GM23338 (cell line): Measurements from ENCODE around the gene HK1. TPM values are rescaled to one million over a fixed set of nuclear protein-coding genes. Genes with fewer than 3 reads are reported as not detected.
A peak's percentile ranks its signal among the peaks of the same experiment; 100 is the strongest.

ENCODE experiments used
- ATAC-seq: fragments of 200-7000 bp; cut with Tn5 transposase; 3 replicates; pipeline ENCODE4 v1.9.1; 2020
- DNase-seq: peaks from one replicate; pipeline ENCODE4 v3.0.0-alpha.2; 2015; ENCODE audit warnings: low spot score
- H2AFZ ChIP-seq: fragments of 200-600 bp; sonication (generic); 2 replicates; pipeline ENCODE4 v1.8.0; 2016; ENCODE audit warnings: antibody characterized with exemption, mild to moderate bottlenecking, moderate library complexity
- H3F3A ChIP-seq: fragments of 200-600 bp; sonication (generic); replicated peaks from 2 replicates; pipeline ENCODE4 v1.8.0; 2017; ENCODE audit warnings: antibody characterized with exemption, mixed run types, low read depth
- H3K27ac ChIP-seq: fragments of 200-600 bp; sonication (generic); 2 replicates; pipeline ENCODE4 v1.6.1; 2016; ENCODE audit warnings: low read depth
- H3K27me3 ChIP-seq: fragments of 200-600 bp; sonication (generic); 2 replicates; pipeline ENCODE4 v1.8.0; 2016; ENCODE audit warnings: mild to moderate bottlenecking, mixed run types, moderate library complexity; ENCODE audit not compliant: insufficient read depth
- H3K36me3 ChIP-seq: fragments of 200-600 bp; sonication (generic); 2 replicates; pipeline ENCODE4 v1.8.0; 2016; ENCODE audit warnings: mild to moderate bottlenecking; ENCODE audit not compliant: insufficient read depth
- H3K4me1 ChIP-seq: fragments of 200-600 bp; sonication (generic); 2 replicates; pipeline ENCODE4 v1.8.0; 2016; ENCODE audit warnings: mild to moderate bottlenecking, moderate library complexity; ENCODE audit not compliant: insufficient read depth
- H3K4me2 ChIP-seq: fragments of 200-600 bp; sonication (generic); 2 replicates; pipeline ENCODE4 v1.7.1; 2017; ENCODE audit warnings: mixed run types
- H3K4me3 ChIP-seq: fragments of 200-600 bp; sonication (generic); 2 replicates; pipeline ENCODE4 v1.6.1; 2016; ENCODE audit warnings: mixed run types
- H3K79me2 ChIP-seq: fragments of 200-600 bp; sonication (generic); replicated peaks from 2 replicates; pipeline ENCODE4 v1.8.0; 2017; ENCODE audit warnings: mild to moderate bottlenecking; ENCODE audit not compliant: insufficient read depth
- H3K9me2 ChIP-seq: fragments of 200-600 bp; sonication (generic); 2 replicates; pipeline ENCODE4 v1.8.0; 2017; ENCODE audit not compliant: insufficient read depth
- H4K20me1 ChIP-seq: fragments of 200-600 bp; sonication (generic); replicated peaks from 2 replicates; pipeline ENCODE4 v1.8.0; 2017; ENCODE audit warnings: mild to moderate bottlenecking; ENCODE audit not compliant: insufficient read depth
- H3K27ac Mint-ChIP-seq: 2 replicates; pipeline ENCODE4 v1.8.0; 2020; ENCODE audit warnings: inconsistent platforms, mild to moderate bottlenecking, moderate library complexity, mixed read lengths
- H3K27me3 Mint-ChIP-seq: 3 replicates; pipeline ENCODE4 v1.8.0; 2022; ENCODE audit warnings: low read depth, mild to moderate bottlenecking, moderate library complexity, mixed read lengths, inconsistent platforms; ENCODE audit not compliant: insufficient read depth, poor library complexity
- H3K36me3 Mint-ChIP-seq: 3 replicates; pipeline ENCODE4 v1.8.0; 2021; ENCODE audit warnings: low read depth, mild to moderate bottlenecking, inconsistent platforms, moderate library complexity, mixed read lengths
- H3K4me1 Mint-ChIP-seq: 3 replicates; pipeline ENCODE4 v1.8.0; 2020; ENCODE audit warnings: mild to moderate bottlenecking, inconsistent platforms, mixed read lengths
- H3K4me3 Mint-ChIP-seq: 3 replicates; pipeline ENCODE4 v1.8.0; 2021; ENCODE audit warnings: moderate library complexity, mild to moderate bottlenecking, inconsistent platforms, mixed read lengths
- H3K9me3 Mint-ChIP-seq: 3 replicates; pipeline ENCODE4 v1.8.0; 2020; ENCODE audit warnings: moderate library complexity, mild to moderate bottlenecking, inconsistent platforms, mixed read lengths
- CREB1 ChIP-seq: fragments of 250-450 bp; sonication (Bioruptor Pico); IDR thresholded peaks from 2 replicates; pipeline ENCODE4 v1.5.0; 2020; ENCODE audit warnings: low read depth, mild to moderate bottlenecking, moderate library complexity
- CTCF ChIP-seq, 2 experiments: fragments of 200-600 bp in 1 of 2; sonication (generic) in 1 of 2; conservative IDR thresholded peaks; 2 replicates each; pipeline versions ENCODE4 v1.5.1 to v1.6.1; 2016 to 2017; ENCODE audit warnings: antibody characterized with exemption in 2 of 2, low read depth in 2 of 2, mild to moderate bottlenecking in 2 of 2, moderate library complexity in 1 of 2
- ETS1 ChIP-seq: IDR thresholded peaks from 2 replicates; pipeline ENCODE4 v1.6.1; 2016; ENCODE audit warnings: antibody characterized with exemption
- EZH2 ChIP-seq: fragments of 200-600 bp; sonication (generic); IDR thresholded peaks from one replicate; pipeline ENCODE4 v1.8.0; 2017; ENCODE audit warnings: antibody characterized with exemption, mild to moderate bottlenecking, low read depth; ENCODE audit not compliant: unreplicated experiment
- EZH2phosphoT487 ChIP-seq: fragments of 200-600 bp; sonication (generic); IDR thresholded peaks from one replicate; pipeline ENCODE4 v1.8.1; 2018; ENCODE audit warnings: antibody characterized with exemption; ENCODE audit not compliant: unreplicated experiment
- JUNB ChIP-seq: IDR thresholded peaks from one replicate; pipeline ENCODE4 v1.6.1; 2016; ENCODE audit warnings: antibody characterized with exemption; ENCODE audit not compliant: unreplicated experiment
- NANOG ChIP-seq: IDR thresholded peaks from 2 replicates; pipeline ENCODE4 v1.6.1; 2016; ENCODE audit warnings: antibody characterized with exemption, borderline replicate concordance
- POLR2AphosphoS5 ChIP-seq: IDR thresholded peaks from 2 replicates; pipeline ENCODE4 v1.6.1; 2016; ENCODE audit warnings: antibody characterized with exemption, low read depth
- REST ChIP-seq: IDR thresholded peaks from one replicate; pipeline ENCODE4 v1.6.1; 2018; ENCODE audit warnings: antibody characterized with exemption; ENCODE audit not compliant: unreplicated experiment
- STAT1 ChIP-seq: IDR thresholded peaks from one replicate; pipeline ENCODE4 v1.6.1; 2016; ENCODE audit warnings: antibody characterized with exemption; ENCODE audit not compliant: unreplicated experiment
- ZNF114 ChIP-seq: fragments of 250-450 bp; sonication (Bioruptor Pico); IDR thresholded peaks from 2 replicates; pipeline ENCODE4 v1.5.0; 2020; ENCODE audit warnings: mild to moderate bottlenecking, moderate library complexity
- ZNF331 ChIP-seq: fragments of 250-450 bp; sonication (Bioruptor Pico); IDR thresholded peaks from 2 replicates; pipeline ENCODE4 v1.5.0; 2020; ENCODE audit warnings: low read depth, mild to moderate bottlenecking, moderate library complexity
- ZNF462 ChIP-seq: fragments of 250-450 bp; sonication (Bioruptor Pico); IDR thresholded peaks from 2 replicates; pipeline ENCODE4 v1.5.0; 2020; ENCODE audit warnings: mild to moderate bottlenecking, moderate library complexity
- polyA plus RNA-seq: library from polyadenylated mRNA; unstranded; fragments of >200 nt; fragmentation: Nextera tagmentation; extraction: Ambion mirVana; gene quantifications from 2 replicates; pipeline ENCODE4 v1.2.1, GENCODE V29; 2016
- total RNA-seq: library from RNA; depleted of rRNA; stranded (reverse); fragments of >200 nt; shearing (Covaris generic); gene quantifications from 2 replicates; pipeline ENCODE4 v1.2.3, GENCODE V29; 2014

Gene HK1
- total and polyA plus RNA-seq, 2 experiments from 2014 or later, result 76.6 to 229 TPM

GRCh38 chr10:69337296-69338132, 59.2 kb downstream of the HK1 start:
- peaks cover 21% of the 10 kb centered on the region for H3K27me3 Mint-ChIP-seq
- ATAC-seq, result peak; percentile 40
- H3K36me3 Mint-ChIP-seq, result peaks cover 23% of the 10 kb centered on the region
- Histone ChIP-seq H3K79me2 (peaks cover 100% of the 10 kb centered on the region), H3F3A (no peaks in the 10 kb centered on the region; the same call in 1 of the 2 replicates), H3K4me3 (no peak overlapping the region), H3K27me3 (no peaks in the 10 kb centered on the region), H3K4me1 (peaks cover 68% of the 10 kb centered on the region), H3K36me3 (no peaks in the 10 kb centered on the region), H3K4me2 (peak overlapping the region; percentile 67), H2AFZ (no peak overlapping the region), H4K20me1 (peaks cover 2% of the 10 kb centered on the region; the same call in 1 of the 2 replicates), H3K27ac (peak overlapping the region; percentile 50), H3K9me2 (no peaks in the 10 kb centered on the region)
- peak; percentile 71 for DNase-seq
- H3K9me3 Mint-ChIP-seq, result no peaks in the 10 kb centered on the region
- peaks cover 73% of the 10 kb centered on the region for H3K4me1 Mint-ChIP-seq
- peak overlapping the region; percentile 3; the same call in 1 of the 3 replicates for H3K4me3 Mint-ChIP-seq
- H3K27ac Mint-ChIP-seq, result peak overlapping the region; percentile 90
- TF ChIP-seq NANOG (no peak), ZNF114 (CRISPR knock-in tag) (no peak), ZNF331 (CRISPR knock-in tag) (no peak), REST (no peak), EZH2 (no peak), ETS1 (no peak), POLR2AphosphoS5 (no peak), ZNF462 (CRISPR knock-in tag) (no peak), EZH2phosphoT487 (no peak), CREB1 (no peak), STAT1 (no peak), JUNB (no peak), CTCF (conservative IDR thresholded peaks at IDR 0.05; ENCODE audit: low read depth in 2 of 2) (no peak)
